Brain pericyte (primary cell): ENCODE data around the gene JUND.

Experiments used
- DNase-seq: peaks from one replicate; pipeline ENCODE4 v3.0.0-alpha.2; 2012; ENCODE audit warnings: low read depth, low spot score

Gene JUND

GRCh38 chr19:18269070-18269723, 12.2 kb downstream of the JUND start:
- DNase-seq: no peak

DNA sequence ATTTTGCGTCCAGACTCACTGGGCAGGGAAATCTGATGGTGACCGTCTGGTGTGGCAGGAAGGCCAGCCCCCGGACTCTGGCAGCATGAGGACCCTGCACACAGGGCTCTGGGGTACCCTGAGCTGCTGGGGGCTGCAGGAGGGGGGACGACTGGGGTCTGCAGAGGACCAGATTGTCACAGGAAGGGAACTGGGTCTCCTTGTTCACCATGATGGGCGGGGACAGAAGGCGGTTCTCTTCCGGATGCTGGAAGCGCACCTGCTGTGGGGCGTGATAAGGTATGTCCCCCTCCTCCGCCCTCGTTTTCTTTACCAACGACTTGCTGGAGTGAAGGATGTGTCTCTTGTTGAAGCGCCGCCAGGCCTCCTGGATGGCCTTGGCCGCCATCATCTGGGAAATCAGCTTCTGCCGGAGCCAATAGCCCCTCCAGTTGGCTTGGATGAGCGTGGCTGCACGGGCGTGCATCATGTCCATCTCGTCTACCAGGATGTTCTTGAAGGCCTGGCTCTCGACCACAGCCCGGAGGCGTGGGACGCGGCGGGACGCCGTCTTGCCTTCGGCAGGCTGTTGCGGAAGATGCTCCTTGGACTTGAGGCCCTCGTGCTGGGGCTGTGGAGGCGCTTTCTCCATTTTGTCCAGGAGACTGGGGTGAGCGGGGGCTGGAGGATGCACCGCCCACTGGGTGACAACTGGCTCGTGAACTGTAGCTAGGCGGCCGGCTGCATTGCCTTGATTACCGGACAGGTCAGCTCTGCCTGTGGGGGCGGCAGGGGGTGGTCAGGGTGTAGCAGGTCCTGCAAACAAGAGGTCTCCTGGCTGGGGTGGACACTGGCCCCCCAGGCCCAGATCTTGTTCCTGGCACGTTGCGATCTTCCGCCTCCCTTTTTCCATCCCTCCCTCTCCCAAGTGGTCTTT, 14.4 kb downstream of the JUND start:
- DNase-seq: no peak

- DNase-seq: no peak
Measured at GRCh38 chr19:18265582-18265981, 15.8 kb downstream of the JUND start.

DNA sequence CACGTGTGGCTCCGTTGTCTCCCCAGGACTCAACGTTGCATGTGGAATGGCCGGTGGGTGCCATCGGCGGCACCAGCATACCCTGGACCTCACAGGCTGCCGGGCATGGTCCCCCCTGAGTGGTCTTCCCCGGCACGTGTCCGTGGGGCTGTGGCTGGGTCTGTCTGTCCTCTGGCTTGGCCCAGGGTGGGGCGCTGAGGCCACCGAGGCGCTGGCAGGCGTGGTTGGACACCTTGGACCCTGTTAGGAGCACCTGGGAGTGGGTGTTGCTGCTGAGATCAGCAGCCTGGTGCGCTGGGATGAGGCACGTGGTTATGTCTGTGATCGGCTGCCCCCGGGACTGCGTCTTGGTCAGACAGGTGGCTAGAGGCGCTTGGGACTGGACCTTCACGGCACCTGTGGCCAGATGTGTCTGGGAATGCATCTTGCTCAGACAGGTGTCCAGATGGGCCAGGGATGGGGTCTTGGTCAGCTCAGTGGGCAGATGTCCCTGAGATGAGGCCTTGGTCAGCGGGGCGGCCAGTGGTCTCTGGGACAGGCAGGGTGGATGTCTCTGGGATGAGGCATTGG, 16.4 kb downstream of the JUND start:
- no peak for DNase-seq

DNA sequence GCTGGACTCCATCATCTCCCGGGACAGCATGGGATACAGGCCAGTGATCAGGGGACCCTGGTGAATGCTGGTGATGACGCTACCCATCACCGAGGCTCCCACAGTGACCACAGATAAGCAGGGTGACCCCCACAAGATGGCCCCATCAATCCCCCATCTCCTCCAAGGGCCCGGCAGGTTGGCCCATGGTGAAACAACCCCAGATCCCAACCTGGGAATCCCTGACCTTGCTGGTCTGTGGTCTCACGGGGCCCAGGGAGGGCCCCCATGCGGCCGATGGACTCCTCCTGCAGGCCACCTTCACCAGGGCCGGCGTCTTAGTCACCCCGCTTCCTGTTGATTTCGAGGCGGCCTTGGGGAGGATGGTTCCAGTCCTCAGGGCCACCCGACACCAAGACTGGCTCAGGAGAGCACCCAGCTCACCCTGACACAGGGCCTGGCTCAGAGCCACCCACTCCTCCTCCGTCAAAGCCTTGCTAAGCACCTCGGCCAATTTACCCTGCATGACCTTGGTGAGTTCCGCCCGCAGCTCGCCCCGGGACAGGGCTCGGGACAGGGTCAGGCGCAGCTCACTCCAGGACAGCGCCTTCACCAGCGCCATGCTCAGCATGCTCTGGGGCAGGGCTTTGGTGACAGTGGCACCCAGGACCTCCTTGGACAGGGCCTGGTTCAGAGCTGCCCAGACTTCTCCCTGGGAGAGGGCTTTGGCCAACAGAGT, 17.1 kb downstream of the JUND start:
- DNase-seq: no peak

GRCh38 chr19:18263324-18264136, 17.9 kb downstream of the JUND start:
- no peak for DNase-seq

DNA sequence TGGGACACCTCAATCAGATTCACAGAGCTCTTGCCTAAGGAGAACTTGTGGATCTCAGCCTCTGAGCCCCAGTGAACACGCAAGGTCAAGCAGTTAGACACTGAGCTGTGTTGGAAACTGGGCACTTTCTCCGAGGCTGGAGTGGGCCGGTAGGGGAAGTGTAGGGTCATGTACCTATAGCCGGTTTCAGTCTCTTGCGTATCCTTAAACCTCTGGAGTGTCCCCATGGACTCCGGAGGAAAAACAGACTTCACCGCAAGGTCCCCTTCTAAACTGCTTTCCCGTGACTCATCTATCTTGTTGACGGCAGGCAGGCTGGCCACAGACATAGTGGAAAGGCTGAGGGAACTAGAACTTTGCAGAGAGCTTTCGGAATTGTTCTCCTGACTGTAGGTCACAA, 18.5 kb downstream of the JUND start:
- DNase-seq: no peak

GRCh38 chr19:18262144-18262543, 19.3 kb downstream of the JUND start:
- no peak for DNase-seq

DNA sequence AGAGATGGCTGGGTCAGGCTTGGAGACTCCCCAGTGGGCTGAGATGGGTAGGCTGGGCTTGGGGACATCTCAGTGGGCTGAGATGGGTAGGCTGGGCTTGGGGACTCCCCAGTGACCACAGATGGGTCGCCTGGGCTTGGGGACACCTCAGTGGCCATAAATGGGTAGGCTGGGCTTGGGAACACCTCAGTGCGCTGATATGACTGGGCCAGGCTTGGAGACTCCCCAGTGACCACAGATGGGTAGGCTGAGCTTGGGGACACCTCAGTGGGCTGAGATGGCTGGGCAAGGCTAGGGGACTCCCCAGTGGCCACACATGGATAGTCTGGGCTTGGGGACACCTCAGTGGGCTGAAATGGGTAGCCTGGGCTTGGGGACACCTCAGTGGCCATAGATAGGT, 19.9 kb downstream of the JUND start:
- DNase-seq: no peak

DNA sequence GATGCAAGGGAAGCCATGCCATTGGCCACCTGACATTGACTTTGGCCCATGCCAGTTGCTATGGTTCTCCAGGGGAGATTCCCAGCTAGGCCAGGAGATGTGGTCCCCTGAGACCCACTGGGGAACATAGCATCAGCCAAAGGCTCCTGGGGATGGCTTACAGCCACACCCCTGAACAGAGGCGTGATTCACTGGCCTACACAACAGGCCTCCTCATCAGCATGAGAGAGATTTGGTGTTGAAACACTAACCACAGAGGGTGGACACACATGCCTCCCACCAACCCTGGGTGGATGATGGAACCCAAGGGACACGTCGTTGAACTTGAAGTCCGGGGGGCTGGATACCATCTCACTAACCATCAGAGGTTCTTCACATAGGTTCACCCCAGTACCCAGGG, 21.5 kb downstream of the JUND start:
- DNase-seq: no peak

- DNase-seq: no peak
Measured at GRCh38 chr19:18257503-18258470, 23.6 kb downstream of the JUND start.

GRCh38 chr19:18254546-18255503, 26.6 kb downstream of the JUND start:
- DNase-seq: no peak

- DNase-seq: no peak
Measured at GRCh38 chr19:18253716-18254115, 27.7 kb downstream of the JUND start.

DNA sequence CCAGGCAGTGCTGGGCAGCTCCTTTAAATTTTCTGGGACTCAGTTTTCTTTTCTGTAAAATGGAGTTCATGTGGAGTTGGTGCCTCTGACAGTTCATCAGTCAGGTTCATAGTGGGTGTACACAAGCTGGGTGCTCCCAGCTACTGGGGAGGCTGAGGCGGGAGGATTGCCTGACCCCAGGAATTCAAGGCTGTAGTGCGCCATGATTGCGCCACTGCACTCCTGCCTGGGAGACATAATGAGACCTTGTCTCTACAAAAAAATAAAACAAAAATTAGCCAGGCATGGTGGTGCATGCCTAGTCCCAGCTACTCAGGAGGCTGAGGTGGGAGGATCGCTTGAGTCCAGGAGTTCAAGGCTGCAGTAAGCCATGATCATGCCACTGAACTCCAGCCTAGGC, 28.3 kb downstream of the JUND start:
- DNase-seq: no peak

DNA sequence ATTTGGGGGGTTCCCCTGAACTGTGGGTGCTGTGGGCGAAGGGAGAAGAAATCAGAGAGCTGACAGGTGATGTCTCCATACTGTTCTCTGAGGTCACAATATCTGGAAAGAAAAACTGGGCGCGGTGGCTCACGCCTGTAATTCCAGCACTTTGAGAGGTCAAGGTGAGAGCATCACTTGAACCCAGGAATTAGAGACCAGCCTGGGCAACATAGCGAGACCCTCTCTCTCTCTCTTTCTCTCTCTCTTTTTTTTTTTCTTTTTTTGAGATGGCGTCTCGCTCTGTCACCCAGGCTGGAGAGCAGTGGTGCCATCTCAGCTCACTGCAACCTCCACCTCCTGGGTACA, 29.1 kb downstream of the JUND start:
- DNase-seq: no peak

DNA sequence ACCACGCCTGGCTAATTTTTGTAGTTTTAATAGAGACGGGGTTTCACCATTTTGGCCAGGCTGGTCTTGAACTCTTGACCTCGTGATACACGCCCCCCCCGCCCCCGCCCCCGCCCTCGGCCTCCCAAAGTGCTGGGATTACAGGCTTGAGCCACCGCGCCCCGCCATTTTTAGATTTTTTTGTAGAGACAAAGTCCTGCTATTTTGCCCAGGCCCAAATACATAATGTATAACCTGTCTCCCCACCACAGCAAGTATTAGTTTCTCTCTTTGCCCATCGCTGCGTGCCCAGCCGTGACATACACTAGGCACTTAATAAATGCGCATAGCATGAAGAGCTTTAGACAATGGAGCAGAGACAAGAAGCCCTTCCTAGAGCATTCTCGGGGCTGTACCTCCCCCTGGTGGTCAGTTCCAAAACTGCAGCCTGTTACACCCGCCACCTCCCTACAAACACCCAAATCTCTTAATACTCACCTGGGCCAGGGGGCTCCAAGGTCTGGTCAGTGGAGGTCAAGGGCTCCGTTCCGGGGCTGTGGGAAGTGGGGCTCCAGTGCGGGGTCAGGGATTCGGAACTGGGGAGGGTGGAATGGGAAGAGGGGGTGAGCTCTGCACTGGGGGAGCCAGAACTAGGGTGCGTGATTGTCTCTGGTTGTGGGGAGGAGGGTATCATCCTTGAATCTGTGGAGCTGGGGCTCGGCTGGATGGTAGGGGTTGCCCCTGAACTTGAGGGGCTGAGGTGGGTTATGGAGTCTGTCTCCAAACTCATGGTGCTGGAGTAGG, 29.6 kb downstream of the JUND start:
- no peak for DNase-seq

GRCh38 chr19:18249834-18250233, 31.6 kb downstream of the JUND start:
- DNase-seq: no peak

GRCh38 chr19:18245297-18245696, 36.1 kb downstream of the JUND start:
- DNase-seq: no peak
